ENCODE measurements around the gene OR52D1.

Gene OR52D1

GRCh38 chr11:5514841-5515240, 26.4 kb downstream of the OR52D1 start:
- DNase-seq = no peak

- no peak for DNase-seq
These were observed 28.1 kb downstream of the OR52D1 start, which contains the start of gene UBQLNL for GRCh38 chr11:5516599-5516998. UBQLNL (minus strand) TSS chr11:5516699; CDS start chr11:5516441, 258 bp downstream.

GRCh38 chr11:5521540-5521939, 33.1 kb downstream of the OR52D1 start:
- no peak for DNase-seq

GRCh38 chr11:5522308-5522707, 33.8 kb downstream of the OR52D1 start:
- no peak for DNase-seq

- DNase-seq = no peak
These were observed 36.3 kb downstream of the OR52D1 start for GRCh38 chr11:5524756-5525155.

GRCh38 chr11:5527716-5528115, 39.2 kb downstream of the OR52D1 start:
- DNase-seq = no peak

- DNase-seq = no peak
These were observed 40.0 kb downstream of the OR52D1 start for GRCh38 chr11:5528495-5528894.

- no peak for DNase-seq
These were observed 42.8 kb downstream of the OR52D1 start for GRCh38 chr11:5531053-5531831.

- no peak for DNase-seq
These were observed 45.6 kb downstream of the OR52D1 start for GRCh38 chr11:5534046-5534445.

- no peak for DNase-seq
These were observed 48.0 kb downstream of the OR52D1 start for GRCh38 chr11:5536482-5536881.

Data from stimulated activated naive CD4-positive, alpha-beta T cell treated with Interleukin-2 at 50 U/mL for 16 hours (primary cell).